ENCODE measurements around the gene DHODH.

DNA sequence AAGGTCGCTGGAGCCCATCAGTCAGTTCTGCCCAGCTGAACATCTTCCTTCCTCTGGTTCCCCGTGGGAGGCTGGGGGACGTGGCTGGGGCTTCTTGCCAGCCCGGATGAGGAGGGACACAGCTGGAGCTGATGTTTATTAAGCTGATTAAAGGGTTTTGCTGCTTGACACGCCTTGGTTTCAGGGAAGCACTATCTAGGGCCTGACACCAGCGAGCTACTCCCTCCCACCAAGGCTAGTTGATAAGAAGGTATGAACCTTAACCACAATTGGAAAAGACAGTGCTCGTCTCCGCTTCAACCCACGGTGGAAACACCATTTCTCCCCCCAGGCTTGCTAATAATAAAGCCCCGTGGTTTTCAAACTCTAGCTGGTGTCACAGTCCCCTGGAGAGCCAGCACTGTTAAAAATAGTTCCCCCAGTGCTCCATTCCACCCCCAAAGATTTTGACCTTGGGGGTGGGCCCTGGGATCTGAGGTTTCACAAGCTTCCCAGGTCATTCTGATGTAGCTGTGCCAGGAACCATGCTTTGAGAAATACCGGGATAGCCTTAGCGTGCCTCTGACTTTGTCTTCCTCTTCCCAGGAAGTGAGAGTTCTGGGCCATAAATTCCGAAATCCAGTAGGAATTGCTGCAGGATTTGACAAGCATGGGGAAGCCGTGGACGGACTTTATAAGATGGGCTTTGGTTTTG lies 5.5 kb downstream of the DHODH start:
- no peak for TF ChIP-seq POLR2A (IDR thresholded peaks at IDR 0.05)
- TF ChIP-seq, protein P1, sequence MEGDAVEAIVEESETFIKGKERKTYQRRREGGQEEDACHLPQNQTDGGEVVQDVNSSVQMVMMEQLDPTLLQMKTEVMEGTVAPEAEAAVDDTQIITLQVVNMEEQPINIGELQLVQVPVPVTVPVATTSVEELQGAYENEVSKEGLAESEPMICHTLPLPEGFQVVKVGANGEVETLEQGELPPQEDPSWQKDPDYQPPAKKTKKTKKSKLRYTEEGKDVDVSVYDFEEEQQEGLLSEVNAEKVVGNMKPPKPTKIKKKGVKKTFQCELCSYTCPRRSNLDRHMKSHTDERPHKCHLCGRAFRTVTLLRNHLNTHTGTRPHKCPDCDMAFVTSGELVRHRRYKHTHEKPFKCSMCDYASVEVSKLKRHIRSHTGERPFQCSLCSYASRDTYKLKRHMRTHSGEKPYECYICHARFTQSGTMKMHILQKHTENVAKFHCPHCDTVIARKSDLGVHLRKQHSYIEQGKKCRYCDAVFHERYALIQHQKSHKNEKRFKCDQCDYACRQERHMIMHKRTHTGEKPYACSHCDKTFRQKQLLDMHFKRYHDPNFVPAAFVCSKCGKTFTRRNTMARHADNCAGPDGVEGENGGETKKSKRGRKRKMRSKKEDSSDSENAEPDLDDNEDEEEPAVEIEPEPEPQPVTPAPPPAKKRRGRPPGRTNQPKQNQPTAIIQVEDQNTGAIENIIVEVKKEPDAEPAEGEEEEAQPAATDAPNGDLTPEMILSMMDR (IDR thresholded peaks at IDR 0.05), result no peak

Data from gastroesophageal sphincter (tissue), 3 donors.